ENCODE results near the gene MEF2C. TPM values are rescaled to one million over a fixed set of nuclear protein-coding genes. Genes with fewer than 3 reads are reported as not detected.

MEF2C gene
- total RNA-seq, 2 experiments from 2014 or later: 0.06 to 0.19 TPM

DNA sequence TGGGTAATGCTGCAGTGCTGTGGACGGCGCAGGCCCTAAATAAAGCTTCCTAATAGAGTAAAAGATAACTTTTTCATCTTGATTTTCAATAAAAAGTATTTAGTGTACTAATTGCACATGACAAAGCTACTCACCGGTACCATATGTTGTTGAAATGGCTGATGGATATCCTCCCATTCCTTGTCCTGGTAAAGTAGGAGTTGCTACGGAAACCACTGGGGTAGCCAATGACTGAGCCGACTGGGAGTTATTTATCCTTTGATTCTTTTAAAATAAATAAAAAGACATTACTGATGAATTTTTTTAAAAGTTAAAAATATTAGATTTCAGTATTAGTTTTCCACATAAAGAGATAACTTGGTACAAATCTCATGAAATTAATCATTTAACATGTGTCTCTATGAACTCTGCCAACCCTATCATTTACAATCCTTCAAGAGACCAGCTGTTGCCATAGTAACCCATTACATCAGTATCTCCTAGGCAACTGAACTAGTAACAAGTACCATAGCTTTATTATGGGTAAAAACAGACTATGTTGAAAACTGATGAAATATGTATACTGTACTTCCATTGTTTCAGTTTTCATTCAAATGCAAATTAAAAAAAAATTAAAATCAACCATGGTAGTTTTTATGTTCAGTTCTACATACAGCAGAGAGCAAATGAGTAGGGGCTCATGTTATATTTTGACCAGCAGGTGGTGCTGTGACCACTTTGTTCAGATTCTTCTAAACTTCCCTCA is 153.7 kb downstream of the MEF2C start:
- peak; percentile 51 for ATAC-seq
- Mint-ChIP-seq H3K36me3 (no peaks in the 10 kb centered on the region), H3K4me3 (no peak overlapping the region), H3K4me1 (peaks cover 4% of the 10 kb centered on the region), H3K9me3 (ENCODE audit: low read depth) (no peaks in the 10 kb centered on the region), H3K27me3 (peaks cover 14% of the 10 kb centered on the region), H3K27ac (no peak overlapping the region)
- CTCF ChIA-PET: interaction anchor here (0.6 to 5.4 kb wide), 18 partner anchors 7 to 1801 kb away, joined by 3 to 31 read pairs (median 4); partner anchors contain the start of gene LYSMD3
- DNase-seq: peak; percentile 68

DNA sequence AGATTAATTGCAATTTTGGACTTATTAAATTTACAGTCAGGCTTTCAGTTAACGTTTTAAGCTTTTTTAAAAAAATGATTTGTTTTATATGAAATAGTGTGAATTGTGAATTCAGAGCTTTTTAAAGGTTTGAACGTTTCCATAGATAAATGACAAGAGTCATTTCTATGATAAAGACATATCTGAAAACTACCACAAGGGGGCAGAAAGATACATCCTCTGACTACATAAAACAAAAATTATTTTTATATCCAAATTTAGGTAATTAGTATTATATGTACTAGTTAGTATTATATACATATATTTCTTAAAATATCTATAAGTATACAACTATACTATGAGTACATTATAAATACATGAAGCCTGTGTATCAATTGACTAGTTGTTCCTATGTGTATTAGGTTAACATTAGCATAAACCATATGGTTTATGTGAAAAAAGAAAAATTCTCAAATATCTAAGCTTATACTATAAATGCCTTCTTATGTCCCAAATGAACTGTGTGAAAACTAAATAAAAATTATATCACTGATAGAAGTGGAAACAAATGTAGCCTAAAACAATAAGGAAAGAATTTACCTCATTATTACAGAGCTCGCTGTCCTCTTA is 155.2 kb downstream of the MEF2C start:
- Mint-ChIP-seq H3K27ac (no peak overlapping the region), H3K27me3 (peaks cover 17% of the 10 kb centered on the region), H3K36me3 (no peaks in the 10 kb centered on the region), H3K4me1 (no peaks in the 10 kb centered on the region), H3K9me3 (ENCODE audit: low read depth) (no peaks in the 10 kb centered on the region), H3K4me3 (no peak overlapping the region)
- DNase-seq (no peak), ATAC-seq (no peak)
- CTCF ChIA-PET: interaction anchor here (0.7 to 5.4 kb wide), 6 partner anchors 11 to 1537 kb away, joined by 3 to 31 read pairs (median 6); no protein-coding TSS in a partner anchor

DNA sequence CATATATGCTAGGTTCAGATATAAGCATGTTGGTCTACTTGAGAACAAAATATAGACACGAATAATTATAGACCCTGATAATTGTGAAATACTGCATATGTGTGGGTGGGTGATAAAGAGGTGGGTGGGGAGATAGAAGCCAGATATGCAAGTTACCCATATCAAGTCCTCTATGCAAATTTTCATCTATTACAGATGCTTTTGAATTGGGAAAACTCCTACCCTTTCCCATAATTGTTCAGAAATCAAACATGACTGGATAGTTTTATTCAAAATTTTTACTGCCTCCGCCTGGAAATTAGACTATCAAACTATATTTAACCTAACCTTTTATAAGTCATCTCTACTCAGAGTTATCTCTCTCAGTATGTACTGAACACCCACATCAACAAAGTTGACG is 157.5 kb downstream of the MEF2C start:
- Mint-ChIP-seq H3K27me3 (peaks cover 20% of the 10 kb centered on the region), H3K27ac (no peak overlapping the region), H3K4me3 (no peak overlapping the region), H3K36me3 (no peaks in the 10 kb centered on the region), H3K4me1 (no peaks in the 10 kb centered on the region), H3K9me3 (ENCODE audit: low read depth) (no peaks in the 10 kb centered on the region)
- DNase-seq (no peak), ATAC-seq (no peak)
- CTCF ChIA-PET: interaction anchor here (2.6 kb wide), 1 partner anchor 944 kb away, joined by 6 read pairs; no protein-coding TSS in a partner anchor

DNA sequence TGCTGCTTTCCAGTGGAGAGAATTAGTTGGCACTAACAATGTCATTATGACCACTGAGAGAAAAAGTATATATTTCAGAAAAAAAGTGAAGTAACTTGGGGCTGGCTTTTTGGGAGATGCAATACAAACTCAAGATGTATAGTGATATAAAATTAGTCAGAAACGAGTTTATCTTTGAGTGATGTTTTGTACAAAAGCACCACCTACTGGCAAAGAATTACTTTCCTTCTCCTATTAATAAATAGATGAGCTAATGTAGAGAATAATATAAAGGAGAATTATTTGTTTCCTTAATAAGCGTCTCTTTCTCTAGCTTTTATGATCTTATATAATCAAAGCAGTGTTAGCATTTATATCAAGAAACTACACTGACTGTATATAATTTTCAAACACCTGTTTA is 158.8 kb downstream of the MEF2C start:
- ATAC-seq (no peak), DNase-seq (no peak)
- no peaks in the 10 kb centered on the region for H3K36me3 Mint-ChIP-seq
- CTCF ChIA-PET: interaction anchor here (0.6 to 2.6 kb wide), 4 partner anchors 10 to 1806 kb away, joined by 3 to 6 read pairs (median 3); partner anchors contain the start of gene LYSMD3
- H3K27ac Mint-ChIP-seq: no peak overlapping the region
- H3K4me3 Mint-ChIP-seq: no peak overlapping the region
- no peaks in the 10 kb centered on the region for H3K9me3 Mint-ChIP-seq (ENCODE audit: low read depth)
- no peaks in the 10 kb centered on the region for H3K4me1 Mint-ChIP-seq
- H3K27me3 Mint-ChIP-seq: peaks cover 20% of the 10 kb centered on the region

DNA sequence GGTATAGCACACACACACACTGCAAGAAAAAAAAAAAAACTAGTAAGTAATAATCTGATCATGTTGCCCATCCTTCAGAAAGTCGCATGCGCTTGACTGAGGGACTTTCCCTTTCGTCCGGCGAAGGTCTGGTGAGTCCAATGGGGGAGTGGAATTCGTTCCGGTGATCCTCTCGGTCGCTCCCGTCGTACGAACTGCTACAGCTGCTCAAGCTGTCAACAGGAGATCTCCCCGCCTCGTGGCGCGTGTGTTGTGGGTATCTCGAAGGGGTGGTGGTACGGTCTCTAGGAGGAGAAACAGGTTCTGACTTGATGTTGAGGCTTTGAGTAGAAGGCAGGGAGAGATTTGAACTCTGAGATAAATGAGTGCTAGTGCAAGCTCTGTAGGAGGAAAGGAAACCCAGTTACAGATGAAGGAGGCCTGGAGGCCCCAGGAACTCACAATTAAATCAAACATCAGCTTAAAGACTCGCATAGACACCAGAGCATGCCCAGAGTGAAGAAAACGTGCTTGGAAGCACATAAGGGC is 160.4 kb downstream of the MEF2C start:
- Mint-ChIP-seq H3K36me3 (no peaks in the 10 kb centered on the region), H3K9me3 (ENCODE audit: low read depth) (no peaks in the 10 kb centered on the region), H3K4me3 (no peak overlapping the region), H3K27me3 (peaks cover 26% of the 10 kb centered on the region), H3K4me1 (no peaks in the 10 kb centered on the region), H3K27ac (no peak overlapping the region)
- ATAC-seq (no peak), DNase-seq (no peak)
- CTCF ChIA-PET: interaction anchor here (1.0 kb wide), 1 partner anchor 8 kb away, joined by 3 read pairs; no protein-coding TSS in a partner anchor

DNA sequence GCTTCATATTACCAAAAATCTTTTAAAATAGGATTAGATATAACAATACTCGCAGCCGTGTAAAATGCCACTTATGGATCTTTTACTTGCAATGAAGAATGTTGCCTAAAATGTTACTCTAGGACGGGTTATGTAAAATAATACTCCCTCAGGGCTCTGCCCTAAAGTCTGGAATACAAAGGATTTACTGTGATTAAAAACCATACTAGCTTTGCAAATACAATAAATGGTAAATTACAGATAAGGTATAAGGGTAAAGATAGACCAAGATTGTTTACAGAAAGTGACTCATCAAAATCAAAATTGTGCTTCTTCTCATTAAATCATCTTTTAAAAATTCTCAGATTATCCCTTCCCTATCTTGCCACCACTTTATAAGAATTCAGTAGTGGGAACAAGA is 163.6 kb downstream of the MEF2C start:
- H3K4me3 Mint-ChIP-seq: no peak overlapping the region
- CTCF ChIA-PET: no interaction called here
- no peaks in the 10 kb centered on the region for H3K9me3 Mint-ChIP-seq (ENCODE audit: low read depth)
- no peaks in the 10 kb centered on the region for H3K4me1 Mint-ChIP-seq
- DNase-seq: no peak
- no peaks in the 10 kb centered on the region for H3K36me3 Mint-ChIP-seq
- ATAC-seq: no peak
- peaks cover 24% of the 10 kb centered on the region for H3K27me3 Mint-ChIP-seq
- H3K27ac Mint-ChIP-seq: no peak overlapping the region

DNA sequence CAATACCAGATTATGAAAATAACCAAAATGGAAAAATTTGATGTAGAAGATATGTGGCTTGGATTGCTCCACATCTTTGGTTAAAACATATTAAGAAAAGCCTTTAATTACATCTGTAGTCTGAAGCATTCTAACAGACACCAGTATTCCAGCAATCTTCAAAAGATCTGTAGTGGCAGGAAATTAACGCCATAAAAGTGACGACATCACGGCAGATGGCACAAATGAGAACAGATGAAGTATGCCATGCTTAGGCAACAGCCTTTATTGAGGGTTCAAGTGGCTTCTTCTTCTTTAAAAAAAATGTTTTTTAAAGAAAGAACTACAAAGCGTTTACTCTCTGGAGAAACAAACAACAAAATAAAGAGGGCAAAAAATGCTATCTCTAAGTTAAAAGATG is 164.2 kb downstream of the MEF2C start:
- H3K36me3 Mint-ChIP-seq: no peaks in the 10 kb centered on the region
- no peak overlapping the region for H3K4me3 Mint-ChIP-seq
- H3K27me3 Mint-ChIP-seq: peaks cover 24% of the 10 kb centered on the region
- H3K4me1 Mint-ChIP-seq: no peaks in the 10 kb centered on the region
- no peak for ATAC-seq
- CTCF ChIA-PET: no interaction called here
- H3K9me3 Mint-ChIP-seq (ENCODE audit: low read depth): no peaks in the 10 kb centered on the region
- no peak overlapping the region for H3K27ac Mint-ChIP-seq
- no peak for DNase-seq

DNA sequence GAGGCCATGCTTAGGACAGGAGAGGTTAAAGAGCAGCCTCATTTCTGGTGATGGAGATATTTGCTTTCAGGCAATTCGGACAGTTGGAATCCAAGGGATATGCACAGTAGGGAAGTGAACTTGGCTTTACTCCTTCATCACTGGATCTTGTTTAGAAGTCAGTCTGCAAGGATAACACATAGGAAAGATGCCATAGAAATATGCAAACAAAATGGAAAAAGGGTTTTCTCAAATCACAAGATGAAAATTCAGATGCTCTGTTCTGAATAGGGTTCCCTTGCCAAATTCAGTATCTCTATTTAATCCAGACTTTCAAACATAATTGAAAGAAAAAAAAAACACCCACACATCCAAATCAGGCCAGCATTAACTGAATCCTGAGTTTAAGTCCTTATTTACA is 166.9 kb downstream of the MEF2C start:
- Mint-ChIP-seq H3K4me3 (no peak overlapping the region), H3K27me3 (peaks cover 20% of the 10 kb centered on the region), H3K36me3 (no peaks in the 10 kb centered on the region), H3K9me3 (ENCODE audit: low read depth) (no peaks in the 10 kb centered on the region), H3K27ac (no peak overlapping the region), H3K4me1 (no peaks in the 10 kb centered on the region)
- no peak for ATAC-seq
- DNase-seq: no peak
- CTCF ChIA-PET: no interaction called here

DNA sequence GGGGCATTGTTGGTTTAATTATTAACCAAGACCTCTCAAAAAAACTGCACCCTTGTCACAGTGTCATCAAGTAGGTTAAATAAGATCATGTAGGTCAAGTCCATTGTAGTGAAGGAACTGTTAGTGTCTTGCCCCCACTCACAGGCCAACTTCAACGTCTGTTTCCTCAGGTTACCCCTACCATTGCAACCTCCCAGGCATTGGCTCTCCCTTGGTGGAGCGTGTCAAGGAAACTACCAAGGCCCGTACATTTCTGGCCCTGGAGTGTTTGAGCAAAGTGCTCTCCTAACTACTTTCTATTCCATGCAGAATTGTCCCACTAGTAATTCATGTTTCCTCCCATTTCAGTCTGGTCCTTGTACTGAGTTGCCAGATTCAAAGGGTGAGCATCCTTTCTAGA is 167.5 kb downstream of the MEF2C start:
- H3K4me3 Mint-ChIP-seq: no peak overlapping the region
- no peaks in the 10 kb centered on the region for H3K36me3 Mint-ChIP-seq
- H3K27ac Mint-ChIP-seq: no peak overlapping the region
- H3K27me3 Mint-ChIP-seq: peaks cover 18% of the 10 kb centered on the region
- no peaks in the 10 kb centered on the region for H3K9me3 Mint-ChIP-seq (ENCODE audit: low read depth)
- no peak for ATAC-seq
- no peaks in the 10 kb centered on the region for H3K4me1 Mint-ChIP-seq
- no peak for DNase-seq
- CTCF ChIA-PET: no interaction called here

DNA sequence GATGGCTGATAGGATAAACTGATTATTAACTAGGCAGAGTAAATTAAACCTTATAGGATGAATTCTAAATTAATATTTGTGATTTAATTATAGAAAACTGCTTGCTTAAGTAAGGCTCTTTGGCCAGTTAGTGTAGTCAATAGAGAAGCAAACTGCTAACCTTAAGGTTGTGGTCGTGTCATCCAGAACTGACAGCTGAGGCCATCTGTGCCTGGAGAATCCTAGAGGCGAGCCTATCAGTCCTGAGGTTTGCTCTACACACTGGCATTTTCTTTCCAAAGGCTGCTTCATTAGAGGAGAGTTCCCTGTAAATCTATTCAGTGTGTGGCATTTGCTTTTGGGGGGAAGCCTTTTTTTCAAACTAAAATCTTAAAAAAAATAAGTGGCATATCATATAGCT is 169.2 kb downstream of the MEF2C start:
- no peaks in the 10 kb centered on the region for H3K4me1 Mint-ChIP-seq
- no peaks in the 10 kb centered on the region for H3K9me3 Mint-ChIP-seq (ENCODE audit: low read depth)
- CTCF ChIA-PET: no interaction called here
- ATAC-seq (no peak), DNase-seq (no peak)
- no peak overlapping the region for H3K4me3 Mint-ChIP-seq
- H3K27ac Mint-ChIP-seq: no peak overlapping the region
- H3K36me3 Mint-ChIP-seq: no peaks in the 10 kb centered on the region
- H3K27me3 Mint-ChIP-seq: peaks cover 18% of the 10 kb centered on the region

DNA sequence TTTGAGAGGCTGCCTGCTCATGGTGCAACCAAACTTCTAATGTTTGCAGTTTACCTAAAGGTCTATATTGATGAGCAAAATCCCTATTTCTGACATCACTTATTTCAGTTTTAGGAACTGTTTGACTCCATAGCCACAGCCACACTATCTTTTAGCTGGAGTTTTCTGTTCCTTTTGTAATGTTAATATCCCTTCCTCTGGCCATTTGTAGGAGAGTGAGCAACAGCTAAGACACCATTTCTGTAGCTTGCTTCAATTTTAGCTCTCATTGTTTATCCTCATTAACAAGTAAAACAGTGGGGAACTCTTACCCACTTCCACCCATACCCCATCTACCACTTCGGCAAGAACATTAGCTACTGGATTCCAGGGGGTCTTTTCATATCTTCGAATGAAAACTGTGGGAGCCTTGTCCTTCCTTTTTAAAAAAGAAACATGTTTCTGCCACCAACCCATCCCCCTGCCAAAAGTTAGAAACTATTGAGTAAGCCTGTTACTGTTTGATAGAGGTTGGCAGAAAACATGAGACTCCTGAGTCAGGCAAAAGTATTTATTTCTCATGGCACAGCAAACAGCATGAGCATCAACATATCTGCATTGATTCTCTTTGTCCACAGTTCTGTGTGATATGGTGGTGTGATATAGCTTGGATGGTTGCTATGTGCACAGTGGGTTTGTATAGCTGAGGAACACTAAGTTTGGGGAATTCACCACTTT is 174.1 kb downstream of the MEF2C start:
- Mint-ChIP-seq H3K4me1 (no peaks in the 10 kb centered on the region), H3K9me3 (ENCODE audit: low read depth) (no peaks in the 10 kb centered on the region), H3K4me3 (no peak overlapping the region), H3K27ac (no peak overlapping the region), H3K36me3 (no peaks in the 10 kb centered on the region), H3K27me3 (peaks cover 2% of the 10 kb centered on the region)
- DNase-seq (no peak), ATAC-seq (no peak)
- CTCF ChIA-PET: no interaction called here

DNA sequence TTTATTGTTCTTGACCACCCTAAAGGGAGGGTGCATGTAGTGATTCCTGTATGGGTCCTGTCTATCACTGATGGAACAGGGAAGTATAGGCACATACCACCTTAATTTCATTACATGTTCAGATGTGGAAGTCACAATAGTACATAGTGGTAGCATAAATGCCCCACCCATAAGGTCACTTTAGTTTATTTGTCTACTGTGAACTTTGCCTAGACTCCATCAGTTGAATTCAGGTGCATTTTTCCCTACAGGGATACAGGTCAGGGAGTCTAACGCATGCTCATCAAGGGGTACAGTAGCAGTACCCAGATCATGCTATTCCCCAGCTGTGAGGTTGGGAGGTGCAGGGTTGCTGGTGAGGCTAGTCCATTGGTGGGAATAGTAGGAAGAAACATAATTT is 175.0 kb downstream of the MEF2C start:
- H3K4me3 Mint-ChIP-seq: no peak overlapping the region
- no peaks in the 10 kb centered on the region for H3K4me1 Mint-ChIP-seq

DNA sequence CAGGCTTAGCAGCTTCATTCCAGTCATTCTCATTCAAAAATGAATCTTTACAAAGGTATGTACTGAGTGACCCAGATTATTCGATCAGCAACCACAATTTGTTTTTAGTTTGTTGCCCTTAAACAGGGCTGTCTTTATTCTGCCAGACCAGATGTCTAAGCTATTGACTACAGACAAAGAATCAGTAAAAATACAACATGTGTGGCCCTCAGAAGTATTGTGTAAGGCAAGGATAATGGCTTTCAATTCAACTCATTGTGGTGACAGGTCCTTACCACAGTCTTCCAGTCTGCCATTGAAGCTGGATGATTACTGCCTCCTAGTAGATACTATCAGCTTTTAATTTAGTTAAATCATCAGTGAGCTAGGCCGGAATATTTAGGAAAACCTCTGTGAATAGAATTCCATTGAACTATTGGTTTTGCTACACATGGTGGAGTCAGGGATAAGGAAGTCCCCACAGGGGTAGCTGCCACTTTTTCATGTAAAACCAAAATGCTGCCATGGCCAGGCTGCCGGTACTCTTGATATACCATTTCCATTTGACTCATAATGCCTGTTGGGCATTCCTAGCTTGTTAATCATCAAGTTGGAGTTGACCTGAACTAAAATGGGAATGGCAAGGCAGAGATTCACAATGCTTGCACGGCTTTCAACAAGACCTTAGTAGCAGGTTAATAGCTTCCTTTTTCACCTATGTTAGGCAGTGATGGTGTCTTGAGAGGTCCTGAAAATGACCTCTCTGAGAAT is 175.6 kb downstream of the MEF2C start:
- H3K27ac Mint-ChIP-seq: no peak overlapping the region
- H3K4me3 Mint-ChIP-seq: no peak overlapping the region
- DNase-seq (no peak), ATAC-seq (no peak)
- H3K4me1 Mint-ChIP-seq: no peaks in the 10 kb centered on the region
- H3K36me3 Mint-ChIP-seq: no peaks in the 10 kb centered on the region
- peaks cover 2% of the 10 kb centered on the region for H3K27me3 Mint-ChIP-seq
- CTCF ChIA-PET: no interaction called here
- H3K9me3 Mint-ChIP-seq (ENCODE audit: low read depth): no peaks in the 10 kb centered on the region

More for the DNA sequence above, 175.0 kb downstream of the MEF2C start:
- DNase-seq: no peak
- no peak for ATAC-seq
- Mint-ChIP-seq H3K9me3 (ENCODE audit: low read depth) (no peaks in the 10 kb centered on the region), H3K27me3 (peaks cover 2% of the 10 kb centered on the region), H3K36me3 (no peaks in the 10 kb centered on the region), H3K27ac (no peak overlapping the region)
- CTCF ChIA-PET: no interaction called here
